ENCODE data around the gene DNAH17. TPM values are rescaled to one million over a fixed set of nuclear protein-coding genes. Genes with fewer than 3 reads are reported as not detected.

DNAH17 gene
- total RNA-seq, 1 experiment from 2014 or later, result 0.18 TPM

DNA sequence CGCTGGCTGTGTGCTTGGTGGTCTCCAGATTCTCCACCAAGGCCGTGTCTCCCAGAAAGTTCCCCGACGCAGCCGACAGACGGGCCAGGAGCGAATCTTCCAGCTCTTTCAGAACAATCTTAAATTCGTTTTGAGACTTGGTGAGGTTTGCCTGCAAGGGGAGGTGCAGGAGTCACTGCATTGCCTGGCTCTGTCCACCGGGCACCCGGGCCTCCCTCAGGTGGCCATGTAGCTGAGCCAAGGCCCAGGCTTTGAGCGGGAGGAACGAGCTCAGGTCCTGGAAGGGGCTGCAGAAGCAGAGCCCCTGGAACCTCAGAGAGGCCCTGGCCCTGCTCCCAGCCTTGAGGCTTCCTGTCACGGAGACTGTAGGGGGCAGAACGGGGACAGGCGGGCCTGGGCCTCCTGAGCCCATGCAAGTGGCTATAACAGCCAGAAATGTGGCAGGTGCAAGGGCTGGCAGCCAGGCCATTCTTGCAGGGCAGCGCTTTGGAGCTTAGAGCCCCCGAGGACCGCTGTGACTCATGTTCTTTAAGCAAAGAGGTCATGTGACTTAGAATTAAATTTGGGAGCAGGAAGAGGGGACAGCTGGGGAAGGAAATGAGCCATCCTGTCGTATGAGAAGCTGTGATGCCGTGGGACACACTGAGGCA, 126.4 kb downstream of the DNAH17 start:
- Histone ChIP-seq H3K9me3 (ENCODE audit: control insufficient read depth, insufficient read depth, low read depth, low read length) (no peaks in the 10 kb centered on the region), H3K36me3 (ENCODE audit: control insufficient read depth, insufficient read depth, low read length) (no peaks in the 10 kb centered on the region), H3K4me1 (ENCODE audit: control insufficient read depth, insufficient read depth, low read length) (no peaks in the 10 kb centered on the region), H3K4me3 (ENCODE audit: low read depth in 2 of 2, low read length in 2 of 2) (no peak overlapping the region), H3K27me3 (ENCODE audit: control insufficient read depth, insufficient read depth, low read length) (no peaks in the 10 kb centered on the region), H3K27ac (ENCODE audit: low read length) (no peak overlapping the region)
- intact Hi-C loops (cut with micrococcal nuclease; ENCODE audit: unreplicated experiment), result no loop called here
- ATAC-seq (peak; percentile 32; the same call in 1 of the 2 replicates), DNase-seq (ENCODE audit: low read depth, low spot score) (no peak)
- ChIA-PET POLR2A (interaction anchor here (0.7 kb wide), 1 partner anchor 66 kb away, joined by 3 read pairs; no protein-coding TSS in a partner anchor), CTCF (interaction anchor here (0.6 kb wide), 1 partner anchor 1115 kb away, joined by 3 read pairs; no protein-coding TSS in a partner anchor)
- in situ Hi-C loops (cut with HindIII; ENCODE audit: low pct_unique_long_range_greater_than_20kb, low sequenced_read_pairs), result no loop called here
- TF ChIP-seq, protein P1, sequence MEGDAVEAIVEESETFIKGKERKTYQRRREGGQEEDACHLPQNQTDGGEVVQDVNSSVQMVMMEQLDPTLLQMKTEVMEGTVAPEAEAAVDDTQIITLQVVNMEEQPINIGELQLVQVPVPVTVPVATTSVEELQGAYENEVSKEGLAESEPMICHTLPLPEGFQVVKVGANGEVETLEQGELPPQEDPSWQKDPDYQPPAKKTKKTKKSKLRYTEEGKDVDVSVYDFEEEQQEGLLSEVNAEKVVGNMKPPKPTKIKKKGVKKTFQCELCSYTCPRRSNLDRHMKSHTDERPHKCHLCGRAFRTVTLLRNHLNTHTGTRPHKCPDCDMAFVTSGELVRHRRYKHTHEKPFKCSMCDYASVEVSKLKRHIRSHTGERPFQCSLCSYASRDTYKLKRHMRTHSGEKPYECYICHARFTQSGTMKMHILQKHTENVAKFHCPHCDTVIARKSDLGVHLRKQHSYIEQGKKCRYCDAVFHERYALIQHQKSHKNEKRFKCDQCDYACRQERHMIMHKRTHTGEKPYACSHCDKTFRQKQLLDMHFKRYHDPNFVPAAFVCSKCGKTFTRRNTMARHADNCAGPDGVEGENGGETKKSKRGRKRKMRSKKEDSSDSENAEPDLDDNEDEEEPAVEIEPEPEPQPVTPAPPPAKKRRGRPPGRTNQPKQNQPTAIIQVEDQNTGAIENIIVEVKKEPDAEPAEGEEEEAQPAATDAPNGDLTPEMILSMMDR (IDR thresholded peaks at IDR 0.05), result no peak
- TF ChIP-seq POLR2AphosphoS5 (IDR thresholded peaks at IDR 0.05; ENCODE audit: low read depth, low read length), result no peak
- TF ChIP-seq, protein P2, sequence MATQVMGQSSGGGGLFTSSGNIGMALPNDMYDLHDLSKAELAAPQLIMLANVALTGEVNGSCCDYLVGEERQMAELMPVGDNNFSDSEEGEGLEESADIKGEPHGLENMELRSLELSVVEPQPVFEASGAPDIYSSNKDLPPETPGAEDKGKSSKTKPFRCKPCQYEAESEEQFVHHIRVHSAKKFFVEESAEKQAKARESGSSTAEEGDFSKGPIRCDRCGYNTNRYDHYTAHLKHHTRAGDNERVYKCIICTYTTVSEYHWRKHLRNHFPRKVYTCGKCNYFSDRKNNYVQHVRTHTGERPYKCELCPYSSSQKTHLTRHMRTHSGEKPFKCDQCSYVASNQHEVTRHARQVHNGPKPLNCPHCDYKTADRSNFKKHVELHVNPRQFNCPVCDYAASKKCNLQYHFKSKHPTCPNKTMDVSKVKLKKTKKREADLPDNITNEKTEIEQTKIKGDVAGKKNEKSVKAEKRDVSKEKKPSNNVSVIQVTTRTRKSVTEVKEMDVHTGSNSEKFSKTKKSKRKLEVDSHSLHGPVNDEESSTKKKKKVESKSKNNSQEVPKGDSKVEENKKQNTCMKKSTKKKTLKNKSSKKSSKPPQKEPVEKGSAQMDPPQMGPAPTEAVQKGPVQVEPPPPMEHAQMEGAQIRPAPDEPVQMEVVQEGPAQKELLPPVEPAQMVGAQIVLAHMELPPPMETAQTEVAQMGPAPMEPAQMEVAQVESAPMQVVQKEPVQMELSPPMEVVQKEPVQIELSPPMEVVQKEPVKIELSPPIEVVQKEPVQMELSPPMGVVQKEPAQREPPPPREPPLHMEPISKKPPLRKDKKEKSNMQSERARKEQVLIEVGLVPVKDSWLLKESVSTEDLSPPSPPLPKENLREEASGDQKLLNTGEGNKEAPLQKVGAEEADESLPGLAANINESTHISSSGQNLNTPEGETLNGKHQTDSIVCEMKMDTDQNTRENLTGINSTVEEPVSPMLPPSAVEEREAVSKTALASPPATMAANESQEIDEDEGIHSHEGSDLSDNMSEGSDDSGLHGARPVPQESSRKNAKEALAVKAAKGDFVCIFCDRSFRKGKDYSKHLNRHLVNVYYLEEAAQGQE (IDR thresholded peaks at IDR 0.05; ENCODE audit: insufficient read depth in 1 of 2, low read depth in 2 of 2, low read length in 1 of 2), result no peak
- TF ChIP-seq SIN3A (IDR thresholded peaks at IDR 0.05; ENCODE audit: borderline replicate concordance, insufficient read depth, low read depth, low read length), result no peak
- no peak for TF ChIP-seq TCF7L2 (IDR thresholded peaks at IDR 0.05; ENCODE audit: low read depth, low read length)
- BruUV-seq (replicated peaks), result no TSS peak

DNA sequence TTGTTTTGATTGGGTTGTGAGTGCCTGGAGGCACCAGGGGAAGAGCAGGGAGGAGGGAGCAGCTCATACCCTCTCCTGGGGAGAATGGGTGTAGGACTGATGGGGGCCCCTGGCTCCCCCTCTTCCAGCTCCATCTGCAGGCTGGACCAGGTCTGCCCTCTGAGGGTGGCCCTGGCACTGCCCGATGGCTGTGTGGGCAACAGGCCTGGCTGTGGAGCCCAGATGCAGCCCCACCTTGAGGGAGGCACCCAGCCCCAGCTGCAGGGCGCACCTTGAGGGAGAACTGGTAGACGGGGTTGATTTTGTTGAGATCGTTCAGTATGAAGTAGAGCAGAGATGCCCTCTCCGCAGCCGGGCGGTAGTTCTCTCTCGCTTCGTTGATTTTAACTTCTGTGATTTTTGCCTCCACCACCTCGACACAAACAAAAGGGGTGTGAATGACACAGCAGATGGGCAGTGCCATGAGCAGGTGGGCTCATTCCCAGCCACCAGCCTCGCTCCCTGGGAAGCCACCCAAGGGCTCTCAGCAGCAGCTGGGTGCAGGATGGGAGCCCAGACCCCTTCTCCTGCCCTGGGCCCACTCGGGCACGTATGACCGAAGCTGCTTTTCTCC, 127.1 kb downstream of the DNAH17 start:
- ATAC-seq (no peak), DNase-seq (ENCODE audit: low read depth, low spot score) (no peak)
- H3K36me3 ChIP-seq (ENCODE audit: control insufficient read depth, insufficient read depth, low read length), result no peaks in the 10 kb centered on the region
- BruUV-seq (replicated peaks), result no TSS peak
- TF ChIP-seq, protein P2 (IDR thresholded peaks at IDR 0.05; ENCODE audit: insufficient read depth in 1 of 2, low read depth in 2 of 2, low read length in 1 of 2), result no peak
- no peak for TF ChIP-seq POLR2AphosphoS5 (IDR thresholded peaks at IDR 0.05; ENCODE audit: low read depth, low read length)
- TF ChIP-seq, protein P1 (IDR thresholded peaks at IDR 0.05), result no peak
- no peak for TF ChIP-seq SIN3A (IDR thresholded peaks at IDR 0.05; ENCODE audit: borderline replicate concordance, insufficient read depth, low read depth, low read length)
- TF ChIP-seq TCF7L2 (IDR thresholded peaks at IDR 0.05; ENCODE audit: low read depth, low read length), result no peak
- intact Hi-C loops (cut with micrococcal nuclease; ENCODE audit: unreplicated experiment), result no loop called here
- H3K4me3 ChIP-seq (ENCODE audit: low read depth in 2 of 2, low read length in 2 of 2), result no peak overlapping the region
- H3K27me3 ChIP-seq (ENCODE audit: control insufficient read depth, insufficient read depth, low read length), result no peaks in the 10 kb centered on the region
- ChIA-PET POLR2A (interaction anchor here (0.7 kb wide), 1 partner anchor 66 kb away, joined by 3 read pairs; no protein-coding TSS in a partner anchor), CTCF (interaction anchor here (0.6 kb wide), 1 partner anchor 1116 kb away, joined by 3 read pairs; no protein-coding TSS in a partner anchor)
- no peaks in the 10 kb centered on the region for H3K4me1 ChIP-seq (ENCODE audit: control insufficient read depth, insufficient read depth, low read length)
- in situ Hi-C loops (cut with HindIII; ENCODE audit: low pct_unique_long_range_greater_than_20kb, low sequenced_read_pairs), result no loop called here
- no peak overlapping the region for H3K27ac ChIP-seq (ENCODE audit: low read length)
- no peaks in the 10 kb centered on the region for H3K9me3 ChIP-seq (ENCODE audit: control insufficient read depth, insufficient read depth, low read depth, low read length)
